HuH-7.5 (cell line): ENCODE results near the gene FMC1.
A peak's percentile ranks its signal among the peaks of the same experiment; 100 is the strongest.
"Not testable (repeated sequence)": the region's sequence is repeated elsewhere in the genome, so short reads cannot be mapped to it uniquely, and the experiment has no call there.

Source experiments
- DNase-seq: peaks from one replicate; pipeline ENCODE4 v3.0.0; 2011; ENCODE audit warnings: low spot score

Gene FMC1

DNA sequence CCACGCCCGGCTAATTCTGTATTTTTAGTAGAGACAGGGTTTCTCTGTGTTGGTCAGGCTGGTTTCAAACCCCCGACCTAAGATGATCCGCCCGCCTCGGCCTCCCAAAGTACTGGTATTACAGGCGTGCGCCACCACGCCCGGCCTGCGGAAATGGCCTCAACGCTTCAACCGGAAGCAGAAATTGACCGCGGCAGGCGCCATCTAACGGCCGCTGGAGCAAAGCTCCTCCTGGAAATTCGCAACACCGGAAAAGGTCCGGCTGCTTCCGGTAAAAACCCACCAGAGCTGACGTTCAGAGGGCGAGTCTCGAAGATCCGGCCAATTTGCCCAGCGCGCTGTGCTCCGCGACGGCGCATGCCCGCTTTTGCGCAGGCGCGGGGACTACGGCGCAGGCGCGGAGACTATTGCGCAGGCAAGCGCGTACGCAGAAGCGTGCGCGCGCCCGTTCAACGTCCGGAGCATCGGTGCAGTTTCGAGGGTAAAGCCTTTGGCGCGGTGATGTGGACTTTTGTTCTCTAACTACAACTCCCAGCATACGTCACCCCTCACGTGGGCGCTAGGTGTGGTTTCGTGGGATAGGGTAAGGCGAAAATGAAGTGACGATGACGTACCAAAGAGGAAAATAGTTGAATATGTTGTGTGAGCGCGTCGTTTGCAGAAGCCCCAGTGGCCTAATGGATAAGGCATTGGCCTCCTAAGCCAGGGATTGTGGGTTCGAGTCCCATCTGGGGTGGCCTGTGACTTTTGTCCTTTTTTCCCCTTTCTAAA is 915 bp upstream of the FMC1 start:
- peak; percentile 83 for DNase-seq

DNA sequence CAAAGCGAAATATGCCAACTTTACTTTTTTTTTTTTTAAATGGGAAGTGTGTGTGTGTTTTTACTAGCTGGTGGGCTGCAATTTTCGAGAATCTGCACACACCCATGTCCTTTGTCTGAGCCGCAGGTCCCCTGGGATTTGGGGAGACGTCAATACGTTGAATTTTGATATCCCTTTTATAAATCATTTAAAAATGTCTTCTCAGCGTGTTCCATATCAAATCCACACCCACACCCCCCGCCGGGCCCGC is 404 bp upstream of the FMC1 start:
- no peak for DNase-seq

DNA sequence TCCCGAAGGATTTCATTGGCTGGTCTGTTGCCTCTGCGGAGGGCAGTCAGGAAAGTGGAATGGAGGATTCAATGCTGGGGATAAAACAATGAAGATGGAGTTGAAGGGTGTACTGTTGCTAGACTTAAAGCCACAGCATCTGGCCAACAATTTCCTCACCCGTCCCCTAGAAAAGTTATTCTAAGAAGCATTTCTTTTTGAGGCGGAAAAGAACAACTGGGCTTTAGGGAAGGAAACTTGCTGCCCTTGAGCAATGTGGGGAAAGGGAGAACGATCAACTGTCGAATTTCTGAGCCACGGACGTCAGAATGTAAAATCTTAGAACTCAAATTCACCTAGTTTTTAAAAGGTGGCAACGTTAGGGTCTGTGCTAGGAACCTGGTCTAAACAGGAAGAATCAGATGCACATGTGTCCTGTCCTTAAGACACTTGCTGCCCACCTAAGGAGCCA is 664 bp downstream of the FMC1 start:
- peak; percentile 75 for DNase-seq

DNA sequence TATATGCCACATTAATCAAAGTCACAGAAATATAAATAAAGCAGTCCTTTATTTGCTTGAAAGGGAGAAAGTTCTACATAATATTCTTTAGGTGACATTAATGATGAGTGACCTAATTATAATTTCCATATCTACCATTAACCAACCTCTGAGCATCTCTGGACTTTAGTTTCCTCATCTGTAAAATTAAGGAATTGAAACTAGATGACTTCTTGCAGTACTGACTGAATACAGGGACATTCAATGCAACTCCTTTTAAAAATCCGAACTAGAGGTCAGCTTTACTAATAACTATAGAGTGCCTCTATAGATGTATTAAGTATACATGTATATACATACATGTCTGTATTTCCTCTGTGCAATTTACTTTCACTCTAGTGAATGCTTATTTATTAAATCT is 3.9 kb downstream of the FMC1 start:
- DNase-seq = no peak

DNA sequence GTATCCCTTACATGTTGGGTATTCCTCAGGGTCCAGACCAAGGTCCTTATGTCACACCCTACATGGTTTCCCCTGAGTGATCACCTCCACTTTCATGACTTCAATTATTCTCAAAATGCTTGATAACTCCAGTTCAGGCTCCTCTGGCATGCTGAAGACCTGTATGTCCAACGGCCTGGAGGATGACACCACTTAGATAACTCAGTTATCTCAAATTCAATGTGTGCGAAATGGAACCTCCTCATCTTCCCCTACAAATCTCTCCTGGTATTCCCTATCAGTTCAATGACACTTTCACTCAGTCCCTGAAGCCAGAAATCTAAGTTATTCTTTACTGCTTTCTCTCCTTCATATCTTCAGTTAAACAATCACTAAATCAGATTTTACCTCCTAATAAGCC is 9.9 kb downstream of the FMC1 start:
- no peak for DNase-seq

DNA sequence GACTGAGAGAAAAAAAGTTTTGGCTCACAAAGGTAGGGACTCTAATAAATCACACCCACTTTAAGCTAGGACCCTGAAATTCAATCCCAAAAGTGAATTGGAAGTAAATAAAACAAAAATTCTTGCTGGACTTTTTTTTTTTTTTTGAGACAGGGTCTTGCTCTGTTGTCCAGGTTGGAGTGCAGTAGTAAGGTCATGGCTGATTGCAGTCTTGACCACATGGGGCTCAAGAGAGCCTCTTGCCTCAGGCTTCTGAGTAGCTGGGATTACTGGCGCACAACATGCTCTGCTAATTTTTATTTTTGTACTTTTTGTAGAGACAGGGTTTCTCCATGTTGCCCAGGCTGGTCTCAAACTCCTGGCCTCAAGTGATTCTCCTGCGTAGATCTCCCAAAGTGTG is 13.6 kb downstream of the FMC1 start:
- DNase-seq = no peak

DNA sequence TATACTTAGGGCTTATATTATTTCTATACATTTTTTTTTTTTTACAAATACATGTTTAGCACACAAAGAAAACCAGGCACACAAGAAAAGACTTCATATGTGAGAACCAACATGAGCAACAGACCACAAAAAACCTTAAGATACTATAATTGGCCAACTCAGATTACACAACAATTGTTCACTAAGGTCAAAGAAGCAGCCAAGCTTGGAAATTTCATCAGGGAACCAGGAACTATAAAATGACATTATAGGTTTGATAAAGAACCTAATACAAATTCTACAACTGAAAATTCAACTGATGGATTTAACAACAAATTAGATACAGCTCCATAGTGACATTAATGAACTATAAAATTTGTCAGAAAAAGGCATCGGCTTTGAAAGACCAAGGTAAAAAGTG is 14.2 kb downstream of the FMC1 start:
- no peak for DNase-seq

DNA sequence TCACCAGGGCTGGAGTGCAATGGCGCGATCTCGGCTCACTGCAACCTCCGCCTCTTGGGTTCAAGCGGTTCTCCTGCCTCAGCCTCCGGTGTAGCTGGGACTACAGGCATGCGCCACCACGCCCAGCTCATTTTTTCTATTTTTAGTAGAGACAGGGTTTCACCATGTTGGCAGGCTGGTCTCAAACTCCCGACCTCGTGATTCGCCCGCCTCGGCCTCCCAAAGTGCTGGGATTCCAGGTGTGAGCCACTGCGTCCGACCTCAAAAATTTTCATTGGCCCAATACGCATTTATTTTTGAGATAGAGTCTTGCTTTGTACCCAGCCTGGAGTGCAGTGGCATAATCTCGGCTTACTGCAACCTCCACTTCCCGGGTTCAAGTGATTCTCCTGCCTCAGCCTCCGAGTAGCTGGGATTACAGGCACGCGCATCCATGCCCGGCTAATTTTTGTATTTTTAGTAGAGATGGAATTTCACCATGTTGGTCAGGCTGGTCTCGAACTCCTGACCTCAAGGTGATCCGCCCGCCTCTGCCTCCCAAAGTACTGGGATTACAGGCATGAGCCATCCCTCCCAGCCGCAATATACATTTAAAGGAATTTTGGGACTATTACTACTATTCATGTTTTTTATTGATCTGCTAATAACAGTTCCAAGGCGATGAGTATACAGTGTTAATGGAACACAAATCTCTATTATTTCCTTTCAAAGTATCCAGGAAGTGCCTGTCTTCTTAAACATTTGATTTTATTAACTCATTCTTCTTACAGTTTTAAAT is 16.8 kb downstream of the FMC1 start:
- not testable (repeated sequence) for DNase-seq

DNA sequence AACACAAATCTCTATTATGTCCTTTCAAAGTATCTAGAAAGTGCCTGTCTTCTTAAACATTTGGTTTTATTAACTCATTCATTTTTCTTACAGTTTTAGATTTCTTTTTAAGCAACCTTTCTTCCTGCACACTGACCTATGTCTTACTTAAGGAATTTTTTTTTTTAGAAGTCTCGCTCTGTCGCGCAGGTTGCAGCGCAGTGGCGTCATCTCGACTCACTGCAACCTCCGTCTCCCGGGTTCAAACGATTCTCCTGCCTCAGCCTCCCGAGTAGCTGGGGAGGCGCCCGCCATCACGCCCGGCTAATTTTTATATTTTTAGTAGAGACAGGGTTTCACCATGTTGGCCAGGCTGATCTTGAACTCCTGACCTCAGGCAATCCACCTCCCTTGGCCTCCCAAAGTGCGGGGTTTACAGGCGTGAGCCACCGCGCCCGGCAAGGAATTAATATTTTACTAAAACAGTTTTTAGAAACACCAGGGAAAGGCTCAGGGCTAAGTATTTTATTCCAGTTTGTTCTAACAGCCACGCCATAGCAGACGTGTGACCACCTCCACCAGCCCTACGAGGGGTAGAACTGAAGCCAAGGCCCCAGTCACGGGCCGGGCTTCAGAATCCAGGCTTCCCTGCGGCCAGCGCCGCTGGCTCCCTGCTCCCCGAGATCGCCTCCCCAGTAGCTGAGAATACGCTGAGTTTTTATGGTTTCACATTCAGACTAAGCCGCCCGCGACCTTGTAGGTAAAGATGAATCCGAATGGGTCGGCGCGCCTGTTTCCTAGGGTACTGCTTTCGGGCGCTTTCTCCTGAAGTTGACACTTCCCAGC is 17.6 kb downstream of the FMC1 start:
- DNase-seq = peak; percentile 14

DNA sequence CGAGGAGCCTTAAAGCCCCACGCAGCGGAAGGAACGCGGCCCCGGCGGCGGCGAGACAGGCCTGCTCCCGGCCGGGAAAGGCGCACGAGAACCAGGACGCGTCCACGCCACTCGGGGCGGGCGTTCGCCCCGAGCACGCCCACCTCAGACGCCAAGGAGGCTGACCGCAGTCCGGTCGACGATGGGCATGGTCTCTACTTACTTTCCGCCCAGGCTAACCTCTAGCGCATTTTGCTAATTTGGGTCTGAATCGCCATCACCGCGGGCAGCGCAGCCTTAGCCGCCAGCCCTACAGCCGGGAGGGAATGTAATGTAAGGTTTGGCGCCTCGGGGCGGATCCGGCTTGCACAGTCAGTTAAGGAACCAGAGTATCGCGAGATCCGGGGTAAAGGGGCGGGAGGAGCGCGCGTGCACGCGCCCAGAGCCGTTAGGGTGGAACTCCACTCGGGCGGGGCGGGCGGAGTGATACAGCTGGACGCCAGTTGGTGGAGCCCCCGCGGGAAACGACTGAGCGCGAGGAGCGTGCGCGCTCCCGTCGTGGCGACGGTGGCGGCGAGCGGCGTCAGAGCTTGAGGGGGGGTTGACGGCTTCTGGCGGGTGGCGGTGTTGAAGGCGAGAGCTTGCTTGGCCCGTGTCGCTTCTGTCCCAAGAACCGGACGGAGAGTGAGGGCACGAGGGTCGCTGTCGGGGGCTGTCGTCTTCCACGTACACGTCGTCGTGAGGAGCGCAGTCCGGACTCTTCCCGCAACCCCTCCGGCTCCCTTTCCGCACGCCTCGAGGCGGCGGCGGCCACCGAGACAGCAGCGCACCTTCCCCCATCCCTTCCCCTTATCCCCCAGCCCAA is 18.5 kb downstream of the FMC1 start, which contains the start of gene LUC7L2:
Gene LUC7L2 (plus strand): TSS at position 529 of the 844 bp plus-strand sequence. CDS start 368 bp downstream, outside the sequence.
- peak; percentile 79 for DNase-seq

DNA sequence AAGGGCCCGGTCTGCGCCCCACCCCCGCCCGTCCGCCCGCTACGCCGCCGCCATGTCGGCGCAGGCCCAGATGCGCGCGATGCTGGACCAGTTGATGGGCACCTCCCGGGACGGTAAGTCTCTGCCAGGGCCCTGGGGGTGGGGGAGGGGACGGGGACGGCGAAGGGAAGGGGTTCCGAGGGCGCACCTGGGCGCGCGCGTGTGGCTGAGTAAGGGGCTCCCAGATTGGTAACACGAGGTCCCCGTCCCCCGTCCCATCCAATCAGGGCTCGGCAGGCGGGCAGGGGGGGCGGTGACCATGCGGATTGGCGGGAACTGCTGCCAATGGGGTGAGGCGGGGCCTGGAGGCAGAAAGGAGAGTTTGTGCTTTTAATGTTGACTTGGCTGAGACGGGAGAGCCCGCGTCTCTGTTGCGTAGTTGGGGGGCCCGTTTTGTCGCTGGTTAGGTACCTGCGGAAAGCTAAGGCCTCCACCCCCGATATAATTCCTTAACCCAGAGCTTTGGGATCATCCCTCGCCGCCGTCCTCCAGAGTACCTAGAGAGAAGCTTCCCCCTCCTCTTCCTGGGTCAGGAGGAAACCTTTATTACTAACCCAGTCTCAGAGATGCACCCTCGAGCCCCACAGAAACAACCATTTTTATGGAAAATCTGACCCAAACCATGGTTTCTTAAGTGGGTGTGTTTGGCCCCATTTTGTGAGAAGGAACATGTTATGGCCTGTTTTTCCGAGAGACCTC is 19.2 kb downstream of the FMC1 start:
- peak; percentile 88 for DNase-seq

DNA sequence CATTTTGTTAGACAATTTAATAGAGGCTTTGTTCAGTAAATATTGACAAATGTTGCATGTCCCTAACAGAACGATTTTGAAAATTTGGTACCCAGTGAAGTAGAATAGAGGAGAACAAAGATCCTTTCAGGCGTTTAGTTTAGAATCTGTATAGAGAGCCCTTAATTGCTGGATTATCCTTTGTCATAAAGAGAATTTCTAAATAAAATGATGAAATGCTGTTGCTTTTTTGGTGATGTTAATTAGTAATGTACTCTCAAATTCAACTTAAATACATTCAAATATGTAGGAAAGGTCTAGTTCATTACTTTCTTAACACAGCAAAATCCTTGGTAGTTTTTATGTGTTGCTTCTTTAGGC is 19.8 kb downstream of the FMC1 start:
- no peak for DNase-seq

DNA sequence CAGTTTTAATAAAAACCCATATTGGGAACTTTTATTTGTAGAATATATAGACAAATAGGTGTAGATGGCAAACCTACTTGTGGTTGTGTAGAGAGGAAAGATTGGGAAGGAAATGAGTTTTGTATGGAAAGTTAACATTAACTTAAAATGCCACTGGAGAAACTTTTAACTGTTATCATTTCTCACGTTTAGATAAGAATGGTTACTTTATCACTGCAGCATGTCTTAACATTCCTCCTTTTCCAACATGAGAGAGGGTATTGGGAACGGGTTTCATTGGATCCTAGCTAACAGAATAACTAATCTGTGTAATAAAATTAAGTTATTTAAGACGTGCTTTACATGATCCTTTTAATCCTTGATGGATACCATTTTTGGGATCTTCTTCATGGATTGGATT is 20.4 kb downstream of the FMC1 start:
- DNase-seq = no peak

DNA sequence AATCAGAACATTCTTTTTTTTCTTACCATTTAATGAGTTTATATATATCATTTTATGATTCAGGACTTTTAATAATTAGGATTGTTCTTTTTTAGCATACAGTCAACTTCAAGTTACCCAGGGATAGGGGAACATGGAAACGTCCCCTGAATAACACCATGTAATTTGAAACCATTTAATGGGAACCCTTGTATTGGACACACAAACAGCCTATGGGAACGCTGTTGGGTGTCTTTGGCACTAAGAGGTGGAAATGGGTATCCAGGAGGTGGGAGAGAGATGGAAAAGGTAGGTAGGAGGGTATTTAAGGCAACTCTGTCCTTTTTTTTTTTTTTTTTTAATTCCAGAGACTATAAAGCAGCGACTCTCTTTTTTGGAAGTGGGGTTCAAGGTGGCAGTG is 21.2 kb downstream of the FMC1 start:
- no peak for DNase-seq

DNA sequence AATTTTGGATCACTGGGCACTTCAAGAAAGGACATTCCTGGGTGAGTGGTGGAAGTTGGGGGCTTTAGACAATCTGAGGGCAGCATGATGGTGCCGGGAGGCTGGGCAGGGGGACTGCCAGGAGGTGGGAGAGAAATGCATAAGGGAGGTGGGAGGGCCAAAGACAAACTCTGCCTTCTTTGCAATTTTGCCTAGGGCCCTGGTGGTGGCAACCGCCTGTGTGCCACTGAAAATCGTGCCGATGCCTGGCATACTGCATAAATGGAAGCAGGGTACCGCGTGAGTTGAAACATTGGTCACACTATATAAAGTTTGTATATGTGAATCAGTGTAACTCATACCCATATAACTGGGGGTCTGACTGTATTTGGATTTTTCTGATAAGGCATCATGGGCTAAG is 21.8 kb downstream of the FMC1 start:
- DNase-seq = no peak

DNA sequence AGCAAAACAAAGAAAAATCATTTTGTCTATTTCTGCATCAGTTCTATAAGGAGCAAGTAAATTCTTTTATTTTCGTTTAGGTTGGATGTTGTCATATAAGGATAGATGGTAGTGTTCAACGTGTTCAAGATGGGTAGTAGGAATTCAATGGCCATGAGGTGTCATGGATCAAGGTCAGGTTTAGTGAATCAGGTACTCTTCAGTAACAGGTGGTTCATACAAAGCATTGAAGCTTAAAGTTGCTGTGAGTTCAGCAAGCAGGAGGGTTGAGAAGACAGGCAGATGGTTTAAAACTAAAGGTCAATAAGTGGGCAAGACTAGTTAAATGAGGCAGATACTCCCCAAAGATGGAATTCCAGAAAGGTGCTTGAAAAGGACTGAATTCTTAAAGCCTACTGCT is 24.2 kb downstream of the FMC1 start:
- no peak for DNase-seq

DNA sequence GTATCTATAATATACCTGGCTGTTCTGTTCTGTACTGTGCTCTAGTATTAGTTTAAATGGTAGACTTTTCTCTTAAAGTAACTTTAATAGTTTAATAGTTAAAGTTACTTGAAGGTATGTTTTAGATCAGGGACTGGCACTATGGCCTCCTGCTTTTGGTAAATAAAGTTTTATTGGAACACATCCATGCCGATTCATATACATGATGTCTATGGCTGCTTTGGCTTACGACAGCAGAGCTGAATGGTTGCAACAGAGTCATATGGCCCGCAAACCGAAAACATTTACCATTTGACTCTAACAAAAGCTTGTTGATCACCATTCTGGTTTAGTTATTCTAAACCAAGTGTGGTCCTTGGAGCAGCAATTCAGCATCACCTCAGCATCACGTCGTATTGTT is 25.3 kb downstream of the FMC1 start:
- DNase-seq = no peak

DNA sequence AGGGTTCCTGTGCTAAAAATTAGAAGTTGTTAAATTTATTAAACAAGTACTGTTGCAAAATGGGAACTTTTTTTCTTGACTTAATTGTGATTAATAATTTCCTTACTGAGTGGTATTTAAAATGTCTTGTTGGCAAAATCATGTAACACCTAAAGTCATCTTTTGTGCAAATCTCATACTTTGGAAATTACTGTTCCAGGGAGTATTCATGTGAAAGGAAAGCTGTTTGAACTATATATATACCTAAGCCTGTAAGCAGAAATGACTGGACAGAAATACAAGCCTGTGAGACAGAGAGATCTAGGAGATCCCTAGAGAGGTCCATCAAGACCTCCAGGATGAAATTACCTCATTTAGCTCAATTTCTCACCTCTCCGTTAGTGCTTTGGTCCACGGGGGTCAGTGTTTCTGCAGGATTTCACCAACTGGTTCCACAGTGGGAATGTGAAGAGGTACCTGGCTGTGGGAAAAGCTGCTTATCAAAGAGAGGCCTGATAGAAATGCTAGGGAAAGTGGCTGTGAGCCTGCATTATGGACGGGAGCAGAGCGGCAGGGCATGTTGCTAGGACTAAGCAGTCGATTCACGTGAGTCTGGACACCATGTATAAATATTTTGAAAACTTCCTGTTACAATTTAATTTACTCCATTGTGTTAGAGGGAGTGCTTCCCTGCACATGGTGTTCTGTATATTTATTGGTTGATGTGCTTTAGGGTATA is 26.5 kb downstream of the FMC1 start:
- no peak for DNase-seq

DNA sequence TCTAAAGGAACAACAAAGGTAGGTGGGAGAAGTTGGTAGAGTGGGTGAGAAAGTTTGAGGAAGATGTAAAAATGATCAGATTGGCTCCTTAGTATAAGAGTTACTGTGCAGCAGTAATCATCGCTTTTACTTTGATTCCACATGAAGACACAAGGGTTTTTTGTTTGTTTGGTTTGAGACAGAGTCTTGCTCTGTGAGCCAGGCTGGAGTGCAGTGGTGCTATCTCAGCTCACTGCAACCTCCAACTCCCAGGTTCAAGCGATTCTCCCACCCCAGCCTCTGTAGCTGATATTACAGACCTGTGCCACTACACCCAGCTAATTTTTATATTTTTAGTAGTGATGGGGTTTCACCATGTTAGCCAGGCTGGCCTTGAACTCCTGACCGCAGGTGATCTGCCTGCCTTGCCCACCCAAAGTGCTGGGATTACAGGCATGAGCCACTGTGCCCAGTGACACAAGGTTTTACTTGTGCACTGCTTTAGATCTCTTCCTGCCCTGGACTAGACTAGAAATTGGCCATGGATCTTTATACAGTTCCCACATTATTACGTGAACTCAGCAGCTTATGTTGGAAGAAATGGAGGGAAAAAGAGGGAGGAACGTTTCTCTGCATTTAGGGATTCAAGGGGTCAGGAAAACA is 29.3 kb downstream of the FMC1 start:
- DNase-seq = no peak

DNA sequence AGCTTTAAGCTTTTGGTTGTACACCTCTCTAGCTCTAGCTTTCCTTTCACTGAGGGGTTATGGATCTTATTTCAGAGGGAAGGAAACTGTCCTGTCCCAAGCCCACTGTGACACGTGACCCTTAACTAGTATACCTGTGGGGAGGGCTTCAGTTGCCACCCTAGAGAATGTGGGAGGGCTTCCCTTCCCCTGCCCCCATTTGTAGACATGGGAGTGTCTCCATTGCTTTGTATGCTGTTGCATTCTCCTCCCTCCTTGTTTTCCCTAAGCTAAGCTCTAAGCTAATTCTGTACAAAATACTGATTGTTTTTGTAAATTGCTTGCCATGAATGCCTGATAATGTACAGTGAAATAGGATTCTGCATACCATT is 29.8 kb downstream of the FMC1 start:
- no peak for DNase-seq
